Left lobe of liver (tissue), 2 donors: ENCODE data around the gene KIF2A. TPM values are rescaled to one million over a fixed set of nuclear protein-coding genes. Genes with fewer than 3 reads are reported as not detected.
A peak's percentile ranks its signal among the peaks of the same experiment; 100 is the strongest.

Source experiments
- ATAC-seq: fragments of 200-7000 bp; cut with Tn5 transposase; one replicate; pipeline ENCODE4 v1.9.1; 2020; ENCODE audit warnings: mild to moderate bottlenecking, moderate library complexity
- DNase-seq: peaks from one replicate; pipeline ENCODE4 v3.0.0-alpha.2; 2020; ENCODE audit warnings: low spot score
- total RNA-seq: library from RNA; stranded (reverse); gene quantifications from one replicate; pipeline ENCODE4 v1.2.1, GENCODE V29; 2021
- donor health status: DM: no; HTN: no; CAD: no; lungs with moderate emphysema.
- donor health status: DM: no; HTN: yes; CAD: no.

KIF2A gene
- total RNA-seq, 1 donor from 2014 or later: 5.6 TPM

- ATAC-seq: no peak
- no peak for DNase-seq
These were observed 21.4 kb downstream of the KIF2A start for GRCh38 chr5:62327138-62328053.

GRCh38 chr5:62328772-62329491 is 22.9 kb downstream of the KIF2A start:
- DNase-seq (no peak), ATAC-seq (no peak)

- DNase-seq (no peak), ATAC-seq (no peak)
These were observed 24.3 kb downstream of the KIF2A start for GRCh38 chr5:62330302-62330701.

- DNase-seq: no peak
- no peak for ATAC-seq
These were observed 25.9 kb downstream of the KIF2A start for GRCh38 chr5:62331921-62332320.

GRCh38 chr5:62333250-62333794 is 27.3 kb downstream of the KIF2A start:
- no peak for DNase-seq

GRCh38 chr5:62334082-62334481 is 28.1 kb downstream of the KIF2A start:
- DNase-seq (no peak), ATAC-seq (peak; percentile 17)

More at GRCh38 chr5:62333250-62333794, 27.3 kb downstream of the KIF2A start:
- no peak for ATAC-seq

GRCh38 chr5:62340392-62340791 is 34.4 kb downstream of the KIF2A start:
- ATAC-seq (no peak), DNase-seq (no peak)

- ATAC-seq: no peak
- no peak for DNase-seq
These were observed 35.0 kb downstream of the KIF2A start for GRCh38 chr5:62340979-62341378.

GRCh38 chr5:62341783-62342475 is 35.9 kb downstream of the KIF2A start:
- no peak for ATAC-seq
- no peak for DNase-seq

GRCh38 chr5:62342476-62342837 is 36.5 kb downstream of the KIF2A start:
- DNase-seq: no peak
- no peak for ATAC-seq

GRCh38 chr5:62343428-62343827 is 37.4 kb downstream of the KIF2A start:
- no peak for DNase-seq

GRCh38 chr5:62346748-62347147 is 40.7 kb downstream of the KIF2A start:
- ATAC-seq (no peak), DNase-seq (no peak)

More at GRCh38 chr5:62343428-62343827, 37.4 kb downstream of the KIF2A start:
- no peak for ATAC-seq

GRCh38 chr5:62347928-62348327 is 41.9 kb downstream of the KIF2A start:
- ATAC-seq: peak; percentile 87
- no peak for DNase-seq

- no peak for DNase-seq
- no peak for ATAC-seq
These were observed 42.9 kb downstream of the KIF2A start for GRCh38 chr5:62348723-62349481.

GRCh38 chr5:62354028-62354874 is 48.2 kb downstream of the KIF2A start:
- ATAC-seq: peak; percentile 89
- DNase-seq: no peak

- ATAC-seq: no peak
- DNase-seq: no peak
These were observed 56.7 kb downstream of the KIF2A start for GRCh38 chr5:62362701-62363100.

- DNase-seq: no peak
- ATAC-seq: no peak
These were observed 63.0 kb downstream of the KIF2A start for GRCh38 chr5:62369039-62369438.

- DNase-seq (no peak), ATAC-seq (no peak)
These were observed 65.4 kb downstream of the KIF2A start for GRCh38 chr5:62371409-62371808.

GRCh38 chr5:62372600-62372999 is 66.6 kb downstream of the KIF2A start:
- DNase-seq (no peak), ATAC-seq (no peak)
